Urinary bladder (tissue), 4 donors: ENCODE data around the gene SERP2. TPM values are rescaled to one million over a fixed set of nuclear protein-coding genes. Genes with fewer than 3 reads are reported as not detected.

Experiments
- DNase-seq: peaks from one replicate; pipeline ENCODE4 v3.0.0-alpha.2; 2015; ENCODE audit errors: extremely low spot score
- H3K27ac ChIP-seq: one replicate; pipeline ENCODE4 v1.5.1; 2013; ENCODE audit warnings: low read depth, mild to moderate bottlenecking, moderate library complexity
- H3K36me3 ChIP-seq: one replicate; pipeline ENCODE4 v1.6.1; 2013; ENCODE audit warnings: mild to moderate bottlenecking, moderate library complexity; ENCODE audit not compliant: insufficient read depth
- H3K4me1 ChIP-seq: one replicate; pipeline ENCODE4 v1.6.1; 2013; ENCODE audit warnings: mild to moderate bottlenecking, moderate library complexity; ENCODE audit not compliant: insufficient read depth
- H3K4me3 ChIP-seq: one replicate; pipeline ENCODE4 v1.5.1; 2013; ENCODE audit warnings: low read depth, low read length
- WGBS: extraction: QIAGEN DNeasy Blood & Tissue Kit; methylation state at CpG from one replicate; pipeline ENCODE4 v1.1.7; 2013; 5-methylcytosine and 5-hydroxymethylcytosine counted together
- polyA plus RNA-seq: library from polyadenylated mRNA; stranded (reverse); fragments of 200-250 nt; gene quantifications from one replicate; pipeline ENCODE4 v1.2.3, GENCODE V29; 2013
- total RNA-seq: library from RNA; depleted of rRNA; stranded (reverse); fragments of >200 nt; gene quantifications from one replicate; pipeline ENCODE4 v1.2.3, GENCODE V29; 2014
- donor health status: healthy with polysubstance abuse.
- donor health status: healthy.

Gene SERP2
- total and polyA plus RNA-seq, 2 donors: 2.6 to 5.7 TPM

DNA sequence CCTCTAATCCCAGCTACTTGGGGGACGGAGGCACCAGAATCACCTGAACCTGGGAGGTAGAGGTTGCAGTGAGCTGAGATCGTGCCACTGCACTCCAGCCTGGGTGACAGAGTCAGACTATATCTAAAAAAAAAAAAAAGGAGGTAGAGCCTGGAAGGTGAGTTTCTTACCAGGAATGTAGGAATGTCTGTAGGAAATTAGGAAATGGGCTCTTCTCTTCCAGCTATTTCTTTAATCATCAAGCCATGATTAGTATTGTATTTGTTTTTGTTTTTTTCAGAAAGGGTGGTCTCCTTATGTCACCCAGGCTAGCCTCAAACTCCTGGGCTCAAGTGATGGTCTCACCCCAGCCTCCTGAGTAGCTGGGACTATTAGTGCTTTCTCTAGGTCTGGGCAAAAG is 26.3 kb upstream of the SERP2 start:
- H3K27ac ChIP-seq: no peak overlapping the region
- no peak for DNase-seq
- WGBS: 89% methylated on average over 2 of the region's 2 CpGs
- H3K4me3 ChIP-seq: no peak overlapping the region
- no peaks in the 10 kb centered on the region for H3K36me3 ChIP-seq
- H3K4me1 ChIP-seq: no peaks in the 10 kb centered on the region

GRCh38 chr13:44347949-44348348 is 25.7 kb upstream of the SERP2 start:
- 44% methylated on average over 3 of the region's 3 CpGs for WGBS

DNA sequence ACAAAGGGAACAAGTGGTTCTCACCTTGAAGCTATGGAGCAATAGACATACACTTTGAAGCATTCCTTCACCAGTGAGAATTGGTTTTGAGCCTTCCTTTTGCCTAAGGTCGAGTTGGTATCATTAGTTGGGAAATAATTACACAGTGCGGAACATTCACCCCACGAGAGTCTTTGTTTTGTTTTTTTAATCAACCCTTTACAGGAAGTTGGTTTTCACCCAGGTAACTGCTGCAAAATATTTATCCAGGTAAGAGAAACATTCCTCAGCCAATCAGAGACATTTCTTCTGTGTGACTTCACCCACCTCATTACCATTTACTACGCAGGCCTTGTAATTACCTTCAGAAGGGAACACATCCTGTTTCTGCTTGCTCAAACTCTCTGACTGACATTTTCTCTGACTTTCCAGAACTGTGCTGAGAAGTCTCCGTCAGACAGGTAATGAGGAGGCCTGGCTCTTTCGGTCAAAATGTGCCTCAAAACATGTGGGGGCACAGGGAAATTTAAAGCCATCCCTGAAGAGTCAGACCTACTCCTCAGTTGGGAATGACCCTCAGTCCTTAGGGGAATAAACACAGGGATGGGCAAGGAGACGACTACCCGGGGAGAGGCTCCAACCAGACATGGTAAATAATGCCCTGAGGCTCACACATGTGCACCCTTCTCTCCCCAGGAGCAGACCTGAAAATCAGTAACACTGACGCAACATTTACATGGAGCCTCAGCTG is 22.7 kb upstream of the SERP2 start:
- H3K27ac ChIP-seq: no peak overlapping the region
- H3K4me3 ChIP-seq: no peak overlapping the region
- no peak for DNase-seq
- 74% methylated on average over 9 of the region's 9 CpGs for WGBS
- H3K36me3 ChIP-seq: no peaks in the 10 kb centered on the region
- H3K4me1 ChIP-seq: no peaks in the 10 kb centered on the region

More at GRCh38 chr13:44347949-44348348, 25.7 kb upstream of the SERP2 start:
- Histone ChIP-seq H3K4me3 (no peak overlapping the region), H3K36me3 (no peaks in the 10 kb centered on the region), H3K4me1 (no peaks in the 10 kb centered on the region), H3K27ac (no peak overlapping the region)
- DNase-seq: no peak

DNA sequence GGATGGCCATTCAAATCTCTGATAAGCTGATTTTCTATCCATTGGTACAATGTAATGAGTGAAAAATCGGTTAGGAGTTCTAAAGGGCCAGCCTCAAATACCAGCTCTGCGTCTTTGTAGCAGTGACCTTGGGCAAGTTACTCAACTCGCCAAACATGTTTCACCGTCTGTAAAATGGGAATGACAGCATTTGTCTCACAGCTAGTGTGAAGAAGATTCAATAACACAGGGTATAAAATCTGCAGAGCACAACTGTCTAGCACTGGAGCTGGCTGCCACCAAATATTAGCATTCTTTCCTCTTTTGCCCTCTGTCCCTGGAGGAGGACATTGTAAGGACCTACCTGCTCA is 22.1 kb upstream of the SERP2 start:
- DNase-seq: no peak
- Histone ChIP-seq H3K27ac (no peak overlapping the region), H3K36me3 (no peaks in the 10 kb centered on the region), H3K4me1 (no peaks in the 10 kb centered on the region), H3K4me3 (no peak overlapping the region)
- 91% methylated on average over 4 of the region's 4 CpGs for WGBS

GRCh38 chr13:44352202-44352601 is 21.4 kb upstream of the SERP2 start:
- Histone ChIP-seq H3K4me3 (no peak overlapping the region), H3K27ac (no peak overlapping the region), H3K36me3 (no peaks in the 10 kb centered on the region), H3K4me1 (no peaks in the 10 kb centered on the region)
- 93% methylated on average over 3 of the region's 3 CpGs for WGBS
- DNase-seq: no peak

GRCh38 chr13:44352671-44353070 is 21.0 kb upstream of the SERP2 start:
- Histone ChIP-seq H3K36me3 (no peaks in the 10 kb centered on the region), H3K27ac (no peak overlapping the region), H3K4me1 (no peaks in the 10 kb centered on the region), H3K4me3 (no peak overlapping the region)
- DNase-seq: no peak
- 93% methylated on average over 2 of the region's 2 CpGs for WGBS

DNA sequence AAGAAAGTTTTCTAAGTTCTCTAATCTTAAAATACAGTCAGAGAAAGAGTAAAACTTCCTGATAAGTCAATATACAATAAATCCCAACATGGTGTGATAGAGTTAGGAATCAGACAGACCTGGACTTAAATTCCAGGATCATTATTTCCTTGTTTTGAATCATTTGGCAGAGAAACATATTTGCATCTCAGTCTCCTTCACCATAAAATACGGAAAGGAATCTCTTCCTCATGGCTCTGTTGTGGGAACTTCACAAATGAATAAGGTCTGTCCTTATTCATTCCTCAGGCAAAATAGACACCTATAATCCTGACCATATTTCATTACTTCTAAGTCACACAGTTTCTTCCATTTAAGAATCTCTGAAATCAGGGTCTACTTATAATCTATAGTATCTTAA is 19.3 kb upstream of the SERP2 start:
- no peaks in the 10 kb centered on the region for H3K36me3 ChIP-seq
- no peaks in the 10 kb centered on the region for H3K4me1 ChIP-seq
- 81% methylated on average over 1 of the region's 1 CpG for WGBS
- H3K4me3 ChIP-seq: no peak overlapping the region
- H3K27ac ChIP-seq: no peak overlapping the region
- DNase-seq: no peak

GRCh38 chr13:44354884-44355283 is 18.7 kb upstream of the SERP2 start:
- DNase-seq: no peak
- Histone ChIP-seq H3K4me3 (no peak overlapping the region), H3K36me3 (no peaks in the 10 kb centered on the region), H3K27ac (no peak overlapping the region), H3K4me1 (no peaks in the 10 kb centered on the region)
- 53% methylated on average over 3 of the region's 3 CpGs for WGBS

DNA sequence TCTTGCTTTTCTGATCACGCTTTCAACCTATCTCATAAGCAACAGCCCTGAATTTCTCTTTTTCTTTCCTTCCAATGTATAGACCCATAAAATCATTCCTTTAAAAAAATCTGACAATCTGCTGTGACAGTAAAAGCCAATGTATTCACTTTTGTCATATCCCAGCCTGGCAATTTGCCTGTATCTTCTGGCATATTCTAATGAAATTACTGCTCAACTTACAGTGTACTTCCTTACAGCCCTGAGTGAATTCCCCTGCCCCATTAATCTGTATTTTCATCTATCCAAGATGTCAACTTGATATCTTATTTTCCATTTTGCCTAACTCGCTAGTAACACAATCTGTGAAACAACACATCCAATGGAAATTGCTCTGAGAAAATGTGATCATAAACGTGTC is 18.0 kb upstream of the SERP2 start:
- no peak overlapping the region for H3K4me3 ChIP-seq
- no peak overlapping the region for H3K27ac ChIP-seq
- H3K36me3 ChIP-seq: no peaks in the 10 kb centered on the region
- no peaks in the 10 kb centered on the region for H3K4me1 ChIP-seq
- 74% methylated on average over 3 of the region's 3 CpGs for WGBS
- no peak for DNase-seq

DNA sequence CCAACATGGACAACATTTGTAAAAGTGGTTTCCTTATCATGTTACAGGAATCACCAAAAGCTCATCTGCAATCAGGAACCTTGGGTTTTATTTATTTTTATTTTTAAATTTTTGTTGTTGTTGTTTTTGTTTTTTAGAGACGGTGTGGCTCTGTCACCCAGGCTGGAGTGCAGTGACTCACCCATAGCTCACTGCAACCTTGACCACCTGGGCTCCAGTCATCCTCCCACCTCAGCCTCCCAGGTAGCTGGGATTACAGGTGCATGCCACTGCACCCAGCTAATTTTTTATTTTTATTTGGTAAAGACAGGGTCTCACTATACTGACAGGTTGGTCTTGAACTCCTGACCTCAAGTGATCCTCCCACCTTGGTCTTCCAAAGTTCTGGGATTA is 13.6 kb upstream of the SERP2 start:
- Histone ChIP-seq H3K4me3 (no peak overlapping the region), H3K36me3 (no peaks in the 10 kb centered on the region), H3K27ac (no peak overlapping the region), H3K4me1 (no peaks in the 10 kb centered on the region)
- 85% methylated on average over 1 of the region's 1 CpG for WGBS
- no peak for DNase-seq

DNA sequence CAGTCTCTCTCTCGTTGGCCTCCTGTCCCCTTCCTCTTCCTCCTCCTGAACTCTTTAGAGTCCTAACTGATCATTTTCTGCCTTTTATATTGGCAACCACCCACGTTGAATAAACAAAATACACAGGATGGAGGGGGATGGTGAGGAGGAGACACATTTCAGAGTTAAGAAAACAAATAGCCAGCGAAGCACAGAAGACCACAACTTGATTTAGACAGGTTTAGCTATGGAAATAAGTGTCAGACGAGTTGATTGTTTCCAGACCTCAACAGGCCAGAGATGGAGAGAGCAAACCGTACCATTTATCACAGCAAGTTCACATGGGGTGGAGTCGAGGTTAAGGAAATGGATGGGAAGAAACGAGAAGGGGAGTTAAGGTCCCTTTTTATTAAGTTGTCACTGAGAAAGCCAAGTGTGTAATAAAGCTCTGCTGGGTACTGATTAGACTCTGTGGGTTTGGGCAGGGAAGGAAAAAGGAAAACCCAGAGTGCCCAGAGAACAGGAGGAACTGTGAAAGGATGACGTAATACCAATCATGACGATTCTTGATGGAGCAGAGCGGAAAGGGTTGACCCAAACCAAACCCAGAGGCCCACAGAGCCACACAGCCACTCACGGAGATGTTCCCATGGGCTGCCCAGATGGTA is 11.1 kb upstream of the SERP2 start:
- 81% methylated on average over 11 of the region's 11 CpGs for WGBS
- Histone ChIP-seq H3K4me1 (no peaks in the 10 kb centered on the region), H3K36me3 (no peaks in the 10 kb centered on the region), H3K27ac (no peak overlapping the region), H3K4me3 (no peak overlapping the region)
- DNase-seq: no peak

DNA sequence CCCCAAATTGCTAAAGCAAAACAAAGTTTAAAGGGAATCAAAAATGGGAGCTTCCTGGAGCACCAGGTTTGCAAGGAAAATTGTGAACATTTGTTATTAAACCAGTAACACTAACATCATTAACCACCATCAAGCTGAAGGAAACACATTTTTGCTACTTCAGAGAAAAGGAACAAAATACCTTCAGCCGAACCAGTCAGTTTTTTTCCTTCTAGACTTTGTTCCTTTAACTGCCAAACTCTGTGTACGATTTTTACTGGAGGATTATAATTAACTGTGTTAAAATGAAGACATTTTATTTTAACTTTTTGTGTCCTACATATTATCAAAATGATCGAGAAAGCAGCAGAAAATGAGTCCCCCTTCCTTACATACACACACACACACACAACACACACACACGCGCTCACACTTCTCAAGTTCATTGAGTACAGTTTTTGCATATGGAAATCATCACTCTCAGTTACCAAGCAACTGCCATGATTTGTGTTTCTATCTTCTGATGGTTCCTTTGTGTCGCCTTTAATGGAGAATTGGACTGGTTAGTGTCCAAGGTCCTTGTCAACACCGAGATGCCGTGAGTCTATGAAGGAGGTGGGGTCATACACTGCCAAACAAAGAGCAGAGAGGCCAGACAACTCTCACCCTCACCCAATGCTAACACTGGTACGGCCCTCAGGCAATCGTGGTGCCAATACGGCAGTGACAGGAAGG is 9.8 kb upstream of the SERP2 start:
- Histone ChIP-seq H3K27ac (no peak overlapping the region), H3K4me1 (no peaks in the 10 kb centered on the region), H3K36me3 (no peaks in the 10 kb centered on the region), H3K4me3 (no peak overlapping the region)
- DNase-seq: no peak
- WGBS: 63% methylated on average over 11 of the region's 11 CpGs

GRCh38 chr13:44364345-44365000 is 9.2 kb upstream of the SERP2 start:
- WGBS: 85% methylated on average over 6 of the region's 6 CpGs
- no peak for DNase-seq
- Histone ChIP-seq H3K4me3 (no peak overlapping the region), H3K36me3 (no peaks in the 10 kb centered on the region), H3K27ac (no peak overlapping the region), H3K4me1 (no peaks in the 10 kb centered on the region)

DNA sequence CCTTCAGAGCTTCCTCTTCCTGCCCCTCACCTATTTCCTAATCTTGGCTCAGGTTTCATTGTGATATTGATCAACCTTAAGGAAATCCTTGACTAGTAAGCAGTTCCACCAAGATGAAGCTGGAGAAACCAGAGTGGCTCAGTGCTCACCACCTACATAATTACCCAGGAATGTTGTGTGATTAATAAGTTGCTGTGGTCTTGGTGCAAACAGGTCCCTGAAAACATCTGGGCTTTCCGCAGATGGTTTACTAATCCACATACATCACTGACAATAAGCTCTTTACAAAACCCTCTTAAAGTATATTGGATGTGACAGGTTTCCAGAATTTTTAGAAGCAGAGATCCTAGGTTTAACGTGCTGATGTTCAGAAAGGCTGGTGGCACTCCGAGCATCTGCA is 8.6 kb upstream of the SERP2 start:
- H3K27ac ChIP-seq: no peak overlapping the region
- no peaks in the 10 kb centered on the region for H3K36me3 ChIP-seq
- H3K4me1 ChIP-seq: no peaks in the 10 kb centered on the region
- no peak overlapping the region for H3K4me3 ChIP-seq
- WGBS: 89% methylated on average over 3 of the region's 3 CpGs
- DNase-seq: no peak
